ENCODE measurements around the gene ULK3. TPM values are rescaled to one million over a fixed set of nuclear protein-coding genes. Genes with fewer than 3 reads are reported as not detected.

ULK3 gene
- polyA plus RNA-seq, 2 donors = 68.8 to 143 TPM

DNA sequence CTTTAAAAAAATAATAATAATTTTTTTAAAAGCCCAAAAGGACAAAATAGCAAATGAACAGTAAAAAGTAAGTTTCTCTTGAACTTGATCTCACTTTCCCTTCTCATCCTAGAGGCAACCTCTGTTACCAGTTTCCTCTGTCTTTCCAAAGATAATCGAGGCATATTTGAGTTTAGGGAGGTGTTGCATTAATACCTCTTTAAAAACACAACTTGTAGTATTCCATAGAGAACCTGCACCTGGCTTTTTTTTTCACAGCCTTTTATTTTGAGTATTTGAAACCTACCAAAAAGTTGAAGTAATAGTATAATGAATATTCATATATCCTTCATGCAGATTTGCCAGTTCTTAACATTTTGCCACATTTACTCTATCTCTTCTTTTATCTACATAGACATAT is 51.9 kb downstream of the ULK3 start:
- Histone ChIP-seq H3K27me3 (ENCODE audit: control insufficient read depth in 1 of 2, insufficient read depth in 2 of 2, low read length in 2 of 2) (no peaks in the 10 kb centered on the region), H3K27ac (ENCODE audit: low read depth in 2 of 2, low read length in 1 of 2) (no peak overlapping the region), H3K4me1 (ENCODE audit: control insufficient read depth in 2 of 2, insufficient read depth in 2 of 2, low read length in 1 of 2) (peaks cover 40 to 57% of the 10 kb centered on the region in 2 donors), H3K4me3 (ENCODE audit: low read depth in 1 of 2, low read length in 2 of 2) (no peak overlapping the region), H3K9me3 (ENCODE audit: control insufficient read depth in 2 of 2, insufficient read depth in 1 of 2, low read depth in 1 of 2, low read length in 1 of 2) (no peaks in the 10 kb centered on the region), H3K36me3 (ENCODE audit: control insufficient read depth in 2 of 2, insufficient read depth in 2 of 2, low read length in 1 of 2) (peaks cover 0 to 9% of the 10 kb centered on the region in 2 donors)
- WGBS, 2 donors = 31 to 45% methylated on average over 1 of the region's 1 CpG

DNA sequence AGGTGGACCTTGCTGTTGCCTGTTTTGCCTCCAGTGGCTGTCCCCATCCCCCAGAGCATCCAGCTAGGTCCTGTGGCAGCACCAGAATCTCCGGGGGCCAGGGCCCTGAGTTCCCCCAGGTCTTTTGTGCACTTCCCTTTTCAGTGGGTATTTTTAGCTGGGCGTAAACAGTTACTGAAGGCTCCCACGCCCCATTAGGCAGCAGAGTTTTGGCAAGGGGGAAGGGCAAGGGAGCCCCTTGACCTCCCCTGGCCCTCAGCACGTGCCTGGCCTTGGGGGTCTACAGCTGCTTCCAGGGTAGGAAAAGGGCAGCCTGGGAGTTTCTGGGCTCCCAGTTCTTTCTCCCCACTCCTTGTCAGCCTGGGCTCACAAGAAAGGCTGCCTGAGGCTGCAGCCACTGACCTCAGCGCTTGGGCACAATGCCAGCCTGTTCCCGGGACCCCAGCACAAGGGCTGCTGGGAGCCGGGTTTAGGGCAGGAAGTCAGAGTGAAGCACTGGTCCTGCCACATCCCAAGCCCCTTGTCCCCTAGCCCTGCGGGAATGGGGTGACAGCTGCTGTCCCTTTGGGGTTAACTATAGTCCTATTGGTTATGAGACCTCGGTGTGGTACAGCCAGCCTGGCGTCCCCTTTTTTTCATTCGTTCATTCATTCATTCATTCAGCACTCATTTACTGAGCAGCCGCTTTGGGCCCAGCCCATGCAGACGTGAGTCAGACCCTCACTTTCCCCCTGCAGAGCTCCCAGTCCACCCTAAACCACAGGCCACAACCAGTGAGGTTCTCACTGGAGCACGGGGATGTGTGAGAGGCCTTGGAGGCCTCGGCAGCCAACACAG is 52.7 kb downstream of the ULK3 start:
- H3K9me3 ChIP-seq (ENCODE audit: control insufficient read depth in 2 of 2, insufficient read depth in 1 of 2, low read depth in 1 of 2, low read length in 1 of 2) = no peaks in the 10 kb centered on the region
- WGBS, 2 donors = 35 to 43% methylated on average over 15 of the region's 15 CpGs
- H3K4me1 ChIP-seq (ENCODE audit: control insufficient read depth in 2 of 2, insufficient read depth in 2 of 2, low read length in 1 of 2) = peaks cover 40 to 62% of the 10 kb centered on the region in 2 donors
- H3K4me3 ChIP-seq (ENCODE audit: low read depth in 1 of 2, low read length in 2 of 2) = peak overlapping the region in 1 of 2 donors; percentile 7
- H3K27me3 ChIP-seq (ENCODE audit: control insufficient read depth in 1 of 2, insufficient read depth in 2 of 2, low read length in 2 of 2) = no peaks in the 10 kb centered on the region
- H3K36me3 ChIP-seq (ENCODE audit: control insufficient read depth in 2 of 2, insufficient read depth in 2 of 2, low read length in 1 of 2) = peaks cover 0 to 9% of the 10 kb centered on the region in 2 donors
- peak overlapping the region; percentile 90 to 96 for H3K27ac ChIP-seq (ENCODE audit: low read depth in 2 of 2, low read length in 1 of 2)

DNA sequence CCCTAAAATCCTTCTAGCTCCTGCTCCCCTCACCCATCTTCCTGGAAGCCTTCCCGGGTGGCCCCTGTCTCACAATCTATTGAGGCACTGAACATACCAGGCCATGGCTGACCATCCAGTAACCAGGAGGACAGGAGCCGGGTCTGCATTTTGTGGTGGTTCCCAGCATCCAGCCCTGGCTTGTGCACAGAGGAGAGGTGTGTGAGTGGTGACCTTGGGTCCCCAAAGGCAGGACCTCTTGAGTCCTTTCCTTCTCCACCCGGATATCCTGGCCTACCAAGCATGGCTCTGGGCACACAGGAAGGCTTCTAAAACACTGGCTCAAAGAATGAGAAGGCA is 53.2 kb downstream of the ULK3 start:
- WGBS, 2 donors = 31 to 40% methylated on average over 3 of the region's 3 CpGs

DNA sequence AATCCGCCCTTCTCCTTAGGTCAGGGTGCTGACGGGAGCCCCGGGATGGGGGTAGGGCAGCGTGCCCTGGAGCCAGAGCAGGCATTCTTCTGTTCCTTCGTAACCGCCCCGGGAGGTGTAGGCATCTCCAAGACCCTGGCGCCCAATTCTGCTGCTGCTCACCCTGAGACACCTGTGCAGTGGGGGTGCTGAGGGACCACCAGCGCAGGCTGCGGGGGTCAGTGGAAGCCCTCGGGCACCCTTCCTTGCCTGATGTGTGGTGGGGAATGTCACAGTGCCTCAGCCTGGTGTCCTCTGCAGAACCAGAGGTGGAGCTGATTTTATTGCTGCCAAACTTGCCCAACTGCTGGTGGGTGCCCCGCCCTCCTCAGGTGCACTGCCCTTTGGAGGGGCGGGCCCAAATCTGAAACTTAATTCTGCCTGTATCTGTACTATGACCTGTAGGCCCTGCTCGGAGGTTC is 53.8 kb downstream of the ULK3 start:
- Histone ChIP-seq H3K36me3 (ENCODE audit: control insufficient read depth in 2 of 2, insufficient read depth in 2 of 2, low read length in 1 of 2) (peaks cover 0 to 7% of the 10 kb centered on the region in 2 donors), H3K4me3 (ENCODE audit: low read depth in 1 of 2, low read length in 2 of 2) (peak overlapping the region; percentile 45 to 51), H3K9me3 (ENCODE audit: control insufficient read depth in 2 of 2, insufficient read depth in 1 of 2, low read depth in 1 of 2, low read length in 1 of 2) (no peaks in the 10 kb centered on the region), H3K27me3 (ENCODE audit: control insufficient read depth in 1 of 2, insufficient read depth in 2 of 2, low read length in 2 of 2) (no peaks in the 10 kb centered on the region), H3K4me1 (ENCODE audit: control insufficient read depth in 2 of 2, insufficient read depth in 2 of 2, low read length in 1 of 2) (peaks cover 40 to 56% of the 10 kb centered on the region in 2 donors), H3K27ac (ENCODE audit: low read depth in 2 of 2, low read length in 1 of 2) (peak overlapping the region; percentile 90 to 96)
- WGBS, 2 donors = 32 to 34% methylated on average over 13 to 14 of the region's 14 CpGs

More for the DNA sequence above, 53.2 kb downstream of the ULK3 start:
- peaks cover 0 to 9% of the 10 kb centered on the region in 2 donors for H3K36me3 ChIP-seq (ENCODE audit: control insufficient read depth in 2 of 2, insufficient read depth in 2 of 2, low read length in 1 of 2)
- peak overlapping the region; percentile 90 to 96 for H3K27ac ChIP-seq (ENCODE audit: low read depth in 2 of 2, low read length in 1 of 2)
- H3K4me3 ChIP-seq (ENCODE audit: low read depth in 1 of 2, low read length in 2 of 2) = peak overlapping the region in 1 of 2 donors; percentile 45
- no peaks in the 10 kb centered on the region for H3K9me3 ChIP-seq (ENCODE audit: control insufficient read depth in 2 of 2, insufficient read depth in 1 of 2, low read depth in 1 of 2, low read length in 1 of 2)
- peaks cover 43 to 61% of the 10 kb centered on the region in 2 donors for H3K4me1 ChIP-seq (ENCODE audit: control insufficient read depth in 2 of 2, insufficient read depth in 2 of 2, low read length in 1 of 2)
- H3K27me3 ChIP-seq (ENCODE audit: control insufficient read depth in 1 of 2, insufficient read depth in 2 of 2, low read length in 2 of 2) = no peaks in the 10 kb centered on the region

DNA sequence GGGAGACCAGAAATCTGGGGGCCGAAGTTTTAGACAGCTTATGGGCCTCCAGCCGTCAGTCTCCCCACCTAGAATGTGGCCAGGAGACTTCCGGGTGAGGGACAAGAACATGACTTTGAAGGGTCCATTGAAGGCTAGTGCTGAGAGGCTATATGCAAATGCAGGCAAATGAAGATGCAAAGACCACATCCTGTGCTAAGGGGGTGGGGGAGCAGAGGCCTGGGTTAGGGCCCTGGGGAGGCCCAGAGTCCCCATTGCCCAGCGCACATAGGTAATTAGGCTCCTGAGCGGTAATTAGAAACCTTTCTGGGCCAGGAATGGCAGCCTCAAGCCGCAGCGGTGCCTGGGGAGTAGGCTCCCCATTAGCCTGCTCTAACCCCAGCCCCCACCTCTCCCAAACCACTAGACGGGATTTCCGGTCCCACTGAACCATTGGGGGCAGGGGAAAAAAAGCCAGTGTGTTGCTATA is 54.2 kb downstream of the ULK3 start:
- 48 to 54% methylated on average over 9 of the region's 9 CpGs for WGBS, 2 donors
- H3K27me3 ChIP-seq (ENCODE audit: control insufficient read depth in 1 of 2, insufficient read depth in 2 of 2, low read length in 2 of 2) = no peaks in the 10 kb centered on the region
- H3K9me3 ChIP-seq (ENCODE audit: control insufficient read depth in 2 of 2, insufficient read depth in 1 of 2, low read depth in 1 of 2, low read length in 1 of 2) = no peaks in the 10 kb centered on the region
- peaks cover 0 to 7% of the 10 kb centered on the region in 2 donors for H3K36me3 ChIP-seq (ENCODE audit: control insufficient read depth in 2 of 2, insufficient read depth in 2 of 2, low read length in 1 of 2)
- peak overlapping the region; percentile 45 to 51 for H3K4me3 ChIP-seq (ENCODE audit: low read depth in 1 of 2, low read length in 2 of 2)
- H3K27ac ChIP-seq (ENCODE audit: low read depth in 2 of 2, low read length in 1 of 2) = peak overlapping the region; percentile 90 to 96
- peaks cover 43 to 60% of the 10 kb centered on the region in 2 donors for H3K4me1 ChIP-seq (ENCODE audit: control insufficient read depth in 2 of 2, insufficient read depth in 2 of 2, low read length in 1 of 2)

DNA sequence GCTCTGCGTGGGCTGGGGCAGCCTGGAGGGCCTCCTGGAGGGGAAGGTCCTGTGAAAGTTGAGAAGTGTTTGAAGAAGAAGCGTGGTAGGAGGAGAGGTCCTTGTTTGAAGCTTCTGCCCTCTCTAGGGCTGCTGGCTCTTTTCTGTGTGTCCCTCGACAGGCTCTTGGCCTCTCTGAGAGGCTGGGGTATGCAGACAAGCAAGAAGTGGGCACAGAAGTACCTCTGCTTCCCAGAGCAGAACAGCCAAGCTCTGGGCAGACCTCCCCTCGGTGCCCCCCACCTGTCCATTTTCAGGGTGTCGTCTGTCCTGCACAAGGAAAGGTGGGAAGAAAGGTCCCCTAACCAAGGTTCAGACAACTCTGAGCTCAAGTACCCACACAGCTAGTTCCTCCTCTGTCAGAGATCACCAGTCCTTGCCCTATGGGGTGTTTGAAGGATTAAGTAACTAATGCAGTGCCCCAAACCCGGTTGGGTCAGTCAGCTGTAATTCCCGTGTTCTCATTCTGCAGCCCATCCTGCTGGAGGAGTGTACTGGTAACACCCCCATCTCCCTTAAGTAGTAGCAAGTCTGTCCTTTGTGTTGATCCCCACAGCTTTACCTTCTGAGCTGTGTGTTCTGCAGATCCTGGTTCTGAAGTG is 54.8 kb downstream of the ULK3 start:
- H3K27ac ChIP-seq (ENCODE audit: low read depth in 2 of 2, low read length in 1 of 2) = peak overlapping the region; percentile 90 to 96
- no peaks in the 10 kb centered on the region for H3K9me3 ChIP-seq (ENCODE audit: control insufficient read depth in 2 of 2, insufficient read depth in 1 of 2, low read depth in 1 of 2, low read length in 1 of 2)
- H3K4me3 ChIP-seq (ENCODE audit: low read depth in 1 of 2, low read length in 2 of 2) = peak overlapping the region; percentile 45 to 51
- 37 to 38% methylated on average over 7 of the region's 7 CpGs for WGBS, 2 donors
- H3K27me3 ChIP-seq (ENCODE audit: control insufficient read depth in 1 of 2, insufficient read depth in 2 of 2, low read length in 2 of 2) = no peaks in the 10 kb centered on the region
- peaks cover 0 to 7% of the 10 kb centered on the region in 2 donors for H3K36me3 ChIP-seq (ENCODE audit: control insufficient read depth in 2 of 2, insufficient read depth in 2 of 2, low read length in 1 of 2)
- peaks cover 41 to 62% of the 10 kb centered on the region in 2 donors for H3K4me1 ChIP-seq (ENCODE audit: control insufficient read depth in 2 of 2, insufficient read depth in 2 of 2, low read length in 1 of 2)

DNA sequence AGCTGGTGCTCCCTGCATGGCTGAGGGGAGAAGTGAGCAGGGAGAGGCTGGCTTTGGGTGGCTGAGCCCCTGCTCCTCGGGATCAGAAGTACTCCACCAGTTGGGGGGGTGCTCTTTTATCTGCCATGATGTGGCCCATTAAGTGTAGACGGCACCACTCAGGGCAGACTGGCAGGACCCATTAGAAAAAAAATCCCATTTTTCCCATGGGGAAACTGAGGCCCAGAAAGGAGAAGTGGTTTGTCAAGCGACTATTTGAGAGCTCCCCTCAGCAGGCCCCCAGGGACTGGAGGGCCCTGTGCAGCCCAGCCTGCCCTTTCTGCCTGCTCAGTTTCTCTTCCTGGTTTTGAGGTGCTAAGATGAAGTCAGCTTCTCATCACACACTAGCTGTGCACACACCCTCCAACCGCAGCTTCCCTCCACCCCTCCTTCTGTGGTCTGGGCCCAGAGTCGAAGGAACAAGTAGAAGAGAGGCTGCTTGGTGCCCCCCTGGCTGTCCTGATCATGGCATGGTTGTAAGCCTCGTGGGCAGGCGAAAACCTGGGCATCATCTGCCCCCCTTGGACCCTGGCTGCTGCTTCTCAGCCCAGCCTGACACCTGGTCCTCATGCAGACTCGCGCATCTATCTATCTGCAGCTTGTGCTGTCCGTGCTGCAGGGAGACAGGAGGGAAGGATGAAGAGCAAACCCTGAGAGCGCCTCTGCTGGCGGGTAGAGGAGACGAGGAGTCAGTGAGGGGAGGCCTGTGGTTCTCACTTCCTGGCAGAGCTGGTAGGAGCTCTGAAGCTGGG is 55.5 kb downstream of the ULK3 start:
- WGBS, 2 donors = 47 to 48% methylated on average over 13 of the region's 13 CpGs
- no peaks in the 10 kb centered on the region for H3K27me3 ChIP-seq (ENCODE audit: control insufficient read depth in 1 of 2, insufficient read depth in 2 of 2, low read length in 2 of 2)
- peak overlapping the region; percentile 90 to 96 for H3K27ac ChIP-seq (ENCODE audit: low read depth in 2 of 2, low read length in 1 of 2)
- peaks cover 36 to 56% of the 10 kb centered on the region in 2 donors for H3K4me1 ChIP-seq (ENCODE audit: control insufficient read depth in 2 of 2, insufficient read depth in 2 of 2, low read length in 1 of 2)
- H3K9me3 ChIP-seq (ENCODE audit: control insufficient read depth in 2 of 2, insufficient read depth in 1 of 2, low read depth in 1 of 2, low read length in 1 of 2) = no peaks in the 10 kb centered on the region
- H3K36me3 ChIP-seq (ENCODE audit: control insufficient read depth in 2 of 2, insufficient read depth in 2 of 2, low read length in 1 of 2) = peaks cover 0 to 5% of the 10 kb centered on the region in 2 donors
- peak overlapping the region; percentile 11 to 20 for H3K4me3 ChIP-seq (ENCODE audit: low read depth in 1 of 2, low read length in 2 of 2)

DNA sequence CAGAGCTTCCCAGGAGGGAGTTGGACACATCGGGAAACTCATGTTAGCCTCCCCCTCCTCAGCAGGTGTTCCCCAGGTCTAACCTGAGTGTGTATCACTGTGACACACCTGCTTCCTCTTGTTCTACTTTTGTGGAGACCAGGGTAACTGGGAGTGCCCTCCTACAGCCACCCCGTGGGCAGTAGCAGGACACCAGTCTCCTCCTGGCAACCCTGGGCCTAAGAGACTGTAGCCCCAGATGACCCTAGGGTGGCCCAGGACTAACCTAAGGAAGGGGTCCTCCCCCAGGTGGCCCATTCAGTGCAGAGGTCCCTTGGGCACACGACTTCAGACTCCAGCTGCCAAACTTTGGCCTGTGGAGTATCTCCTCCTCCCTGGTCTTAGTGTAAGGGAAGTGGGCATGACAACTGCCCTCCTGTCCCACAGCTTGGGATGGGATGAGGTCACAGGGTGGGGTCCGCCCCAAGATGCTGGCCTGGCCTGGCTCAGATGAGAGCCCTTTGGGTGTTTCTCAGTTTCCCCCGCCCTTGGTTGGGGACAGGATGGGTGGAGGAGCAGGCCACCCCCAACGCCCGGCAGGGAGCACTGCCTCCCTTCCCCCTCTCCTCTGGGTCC is 56.3 kb downstream of the ULK3 start:
- no peaks in the 10 kb centered on the region for H3K27me3 ChIP-seq (ENCODE audit: control insufficient read depth in 1 of 2, insufficient read depth in 2 of 2, low read length in 2 of 2)
- H3K4me1 ChIP-seq (ENCODE audit: control insufficient read depth in 2 of 2, insufficient read depth in 2 of 2, low read length in 1 of 2) = peaks cover 35 to 53% of the 10 kb centered on the region in 2 donors
- H3K4me3 ChIP-seq (ENCODE audit: low read depth in 1 of 2, low read length in 2 of 2) = peak overlapping the region; percentile 6 to 17
- H3K9me3 ChIP-seq (ENCODE audit: control insufficient read depth in 2 of 2, insufficient read depth in 1 of 2, low read depth in 1 of 2, low read length in 1 of 2) = no peaks in the 10 kb centered on the region
- H3K36me3 ChIP-seq (ENCODE audit: control insufficient read depth in 2 of 2, insufficient read depth in 2 of 2, low read length in 1 of 2) = peaks cover 0 to 5% of the 10 kb centered on the region in 2 donors
- H3K27ac ChIP-seq (ENCODE audit: low read depth in 2 of 2, low read length in 1 of 2) = peak overlapping the region; percentile 90 to 96
- 44 to 48% methylated on average over 7 of the region's 7 CpGs for WGBS, 2 donors

Data from esophagus (tissue), 2 donors.